ENCODE measurements around the gene IQCE.

The IQCE gene

GRCh38 chr7:2583798-2584580, 25.2 kb downstream of the IQCE start:
- Histone ChIP-seq H4K8ac (ENCODE audit: low read depth, low read length) (no peak overlapping the region), H3K27me3 (ENCODE audit: insufficient read depth, low read length) (no peaks in the 10 kb centered on the region), H2BK120ac (ENCODE audit: insufficient read depth, low read length, poor library complexity) (no peak overlapping the region), H3K4me1 (ENCODE audit: control insufficient read depth in 1 of 2, insufficient read depth in 2 of 2, low read length in 2 of 2) (no peaks in the 10 kb centered on the region), H2AK5ac (ENCODE audit: low read length) (no peak overlapping the region), H2BK5ac (ENCODE audit: low read depth, low read length, poor library complexity) (no peak overlapping the region), H3K9ac (ENCODE audit: low read length) (no peak overlapping the region), H3K36me3 (ENCODE audit: control insufficient read depth in 1 of 2, insufficient read depth in 2 of 2, low read length in 2 of 2) (peaks cover 28 to 30% of the 10 kb centered on the region in 2 experiments), H3K14ac (ENCODE audit: low read length) (no peak overlapping the region), H4K91ac (ENCODE audit: low read depth, low read length) (no peak overlapping the region), H2BK12ac (ENCODE audit: low read length) (no peak overlapping the region), H3K18ac (ENCODE audit: low read length) (no peak overlapping the region), H3K79me2 (ENCODE audit: control insufficient read depth, insufficient read depth, low read length, poor library complexity) (no peaks in the 10 kb centered on the region), H3K79me1 (ENCODE audit: low read length) (no peaks in the 10 kb centered on the region), H3K27ac (ENCODE audit: low read depth, low read length) (no peak overlapping the region), H3K4me2 (ENCODE audit: low read length) (no peak overlapping the region), H2AFZ (ENCODE audit: insufficient read depth, low read length, poor library complexity) (no peak overlapping the region), H3K9me3 (ENCODE audit: insufficient read depth, low read depth, low read length) (peaks cover 2% of the 10 kb centered on the region), H3K4me3 (ENCODE audit: low read depth, low read length) (no peak overlapping the region), H3K4ac (ENCODE audit: low read depth, low read length) (no peak overlapping the region), H4K12ac (ENCODE audit: low read depth, low read length) (no peak overlapping the region), H3K23ac (ENCODE audit: low read length) (no peak overlapping the region)
- no CpG with 5 or more reads among the region's 54 CpGs for WGBS (ENCODE audit: extremely low coverage, insufficient coverage, insufficient read length)
- DNase-seq = no peak

GRCh38 chr7:2585446-2585845, 26.7 kb downstream of the IQCE start:
- Histone ChIP-seq H2BK12ac (ENCODE audit: low read length) (no peak overlapping the region), H3K4me2 (ENCODE audit: low read length) (no peak overlapping the region), H2BK5ac (ENCODE audit: low read depth, low read length, poor library complexity) (no peak overlapping the region), H3K27me3 (ENCODE audit: insufficient read depth, low read length) (no peaks in the 10 kb centered on the region), H3K79me1 (ENCODE audit: low read length) (no peaks in the 10 kb centered on the region), H4K12ac (ENCODE audit: low read depth, low read length) (no peak overlapping the region), H3K9me3 (ENCODE audit: insufficient read depth, low read depth, low read length) (peaks cover 2% of the 10 kb centered on the region), H3K27ac (ENCODE audit: low read depth, low read length) (no peak overlapping the region), H4K8ac (ENCODE audit: low read depth, low read length) (no peak overlapping the region), H3K14ac (ENCODE audit: low read length) (no peak overlapping the region), H2AFZ (ENCODE audit: insufficient read depth, low read length, poor library complexity) (no peak overlapping the region), H2AK5ac (ENCODE audit: low read length) (no peak overlapping the region), H3K36me3 (ENCODE audit: control insufficient read depth in 1 of 2, insufficient read depth in 2 of 2, low read length in 2 of 2) (peaks cover 28 to 29% of the 10 kb centered on the region in 2 experiments), H3K4me1 (ENCODE audit: control insufficient read depth in 1 of 2, insufficient read depth in 2 of 2, low read length in 2 of 2) (no peaks in the 10 kb centered on the region), H4K91ac (ENCODE audit: low read depth, low read length) (no peak overlapping the region), H2BK120ac (ENCODE audit: insufficient read depth, low read length, poor library complexity) (no peak overlapping the region), H3K4ac (ENCODE audit: low read depth, low read length) (no peak overlapping the region), H3K79me2 (ENCODE audit: control insufficient read depth, insufficient read depth, low read length, poor library complexity) (no peaks in the 10 kb centered on the region), H3K23ac (ENCODE audit: low read length) (no peak overlapping the region), H3K4me3 (ENCODE audit: low read depth, low read length) (peak overlapping the region; percentile 5), H3K9ac (ENCODE audit: low read length) (no peak overlapping the region), H3K18ac (ENCODE audit: low read length) (no peak overlapping the region)
- no peak for DNase-seq
- WGBS (ENCODE audit: extremely low coverage, insufficient coverage, insufficient read length) = no CpG with 5 or more reads among the region's 19 CpGs

DNA sequence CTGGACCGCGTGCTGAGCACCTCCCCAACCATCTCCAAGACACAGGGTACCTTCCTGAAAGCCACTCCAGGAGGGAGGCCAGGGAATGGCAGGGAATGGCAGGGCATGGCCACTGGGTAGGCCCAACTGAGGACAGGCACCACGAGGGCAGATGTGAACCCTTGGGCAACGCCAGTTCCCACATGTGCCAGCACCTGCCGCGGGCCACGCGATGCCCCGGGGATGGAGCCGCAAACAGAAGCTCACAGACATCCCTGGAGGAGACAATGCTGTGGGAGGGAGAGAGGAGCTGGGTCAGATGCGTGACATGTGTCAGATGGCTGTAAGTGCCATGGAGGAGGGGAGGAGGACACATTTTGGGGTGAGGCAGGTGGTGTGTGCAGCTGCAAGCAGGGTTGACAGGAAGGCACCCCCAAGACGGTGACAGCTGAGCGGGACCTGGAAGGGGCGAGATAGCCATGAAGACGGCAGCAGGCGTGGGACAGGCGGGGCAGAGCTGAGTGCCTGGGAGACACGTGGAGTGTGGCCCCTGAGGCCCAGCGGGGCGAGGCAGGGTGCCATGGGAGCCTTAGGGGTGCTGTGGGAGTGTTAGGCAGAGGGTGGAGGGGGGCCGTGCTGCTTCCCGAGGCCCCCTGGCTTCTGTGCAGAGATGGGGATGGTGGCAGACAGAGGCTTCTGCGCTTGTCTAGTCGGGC, 27.7 kb downstream of the IQCE start:
- Histone ChIP-seq H2BK5ac (ENCODE audit: low read depth, low read length, poor library complexity) (no peak overlapping the region), H2BK12ac (ENCODE audit: low read length) (no peak overlapping the region), H4K91ac (ENCODE audit: low read depth, low read length) (no peak overlapping the region), H4K8ac (ENCODE audit: low read depth, low read length) (no peak overlapping the region), H3K27me3 (ENCODE audit: insufficient read depth, low read length) (no peaks in the 10 kb centered on the region), H2AK5ac (ENCODE audit: low read length) (no peak overlapping the region), H3K27ac (ENCODE audit: low read depth, low read length) (no peak overlapping the region), H3K79me2 (ENCODE audit: control insufficient read depth, insufficient read depth, low read length, poor library complexity) (no peaks in the 10 kb centered on the region), H3K4ac (ENCODE audit: low read depth, low read length) (no peak overlapping the region), H3K36me3 (ENCODE audit: control insufficient read depth in 1 of 2, insufficient read depth in 2 of 2, low read length in 2 of 2) (peaks cover 28 to 32% of the 10 kb centered on the region in 2 experiments), H3K14ac (ENCODE audit: low read length) (no peak overlapping the region), H4K12ac (ENCODE audit: low read depth, low read length) (no peak overlapping the region), H3K23ac (ENCODE audit: low read length) (no peak overlapping the region), H3K18ac (ENCODE audit: low read length) (no peak overlapping the region), H2BK120ac (ENCODE audit: insufficient read depth, low read length, poor library complexity) (no peak overlapping the region), H3K79me1 (ENCODE audit: low read length) (no peaks in the 10 kb centered on the region), H3K4me2 (ENCODE audit: low read length) (no peak overlapping the region), H3K4me3 (ENCODE audit: low read depth, low read length) (no peak overlapping the region), H3K4me1 (ENCODE audit: control insufficient read depth in 1 of 2, insufficient read depth in 2 of 2, low read length in 2 of 2) (no peaks in the 10 kb centered on the region), H3K9me3 (ENCODE audit: insufficient read depth, low read depth, low read length) (peaks cover 2% of the 10 kb centered on the region), H2AFZ (ENCODE audit: insufficient read depth, low read length, poor library complexity) (no peak overlapping the region), H3K9ac (ENCODE audit: low read length) (no peak overlapping the region)
- no CpG with 5 or more reads among the region's 24 CpGs for WGBS (ENCODE audit: extremely low coverage, insufficient coverage, insufficient read length)
- DNase-seq = no peak

DNA sequence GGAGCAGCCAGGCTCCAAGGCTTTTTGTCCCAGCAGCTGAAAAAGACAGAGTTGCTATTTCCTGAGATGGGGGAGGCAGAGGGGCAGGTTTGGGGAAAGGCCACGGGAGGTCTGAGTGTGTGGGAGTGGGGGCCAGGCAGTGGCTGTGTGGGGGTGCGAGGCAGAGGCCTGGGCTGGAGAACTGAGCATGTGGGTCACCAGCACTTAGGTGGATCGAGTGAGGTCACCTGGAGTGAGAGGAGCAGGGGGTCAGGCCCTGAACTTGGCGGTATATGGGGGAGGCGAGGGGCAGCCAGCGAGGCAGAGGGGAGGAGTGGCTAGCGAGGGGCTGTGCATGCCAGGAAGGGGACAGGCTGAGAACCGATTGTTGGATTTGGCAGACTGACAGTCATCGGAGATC, 28.4 kb downstream of the IQCE start:
- Histone ChIP-seq H3K79me1 (ENCODE audit: low read length) (no peaks in the 10 kb centered on the region), H3K4me1 (ENCODE audit: control insufficient read depth in 1 of 2, insufficient read depth in 2 of 2, low read length in 2 of 2) (no peaks in the 10 kb centered on the region), H2AFZ (ENCODE audit: insufficient read depth, low read length, poor library complexity) (no peak overlapping the region), H4K12ac (ENCODE audit: low read depth, low read length) (no peak overlapping the region), H3K23ac (ENCODE audit: low read length) (no peak overlapping the region), H4K8ac (ENCODE audit: low read depth, low read length) (no peak overlapping the region), H3K27ac (ENCODE audit: low read depth, low read length) (no peak overlapping the region), H3K27me3 (ENCODE audit: insufficient read depth, low read length) (no peaks in the 10 kb centered on the region), H3K18ac (ENCODE audit: low read length) (no peak overlapping the region), H3K4ac (ENCODE audit: low read depth, low read length) (no peak overlapping the region), H3K79me2 (ENCODE audit: control insufficient read depth, insufficient read depth, low read length, poor library complexity) (no peaks in the 10 kb centered on the region), H3K9me3 (ENCODE audit: insufficient read depth, low read depth, low read length) (peaks cover 2% of the 10 kb centered on the region), H3K4me3 (ENCODE audit: low read depth, low read length) (no peak overlapping the region), H4K91ac (ENCODE audit: low read depth, low read length) (no peak overlapping the region), H3K9ac (ENCODE audit: low read length) (no peak overlapping the region), H2BK5ac (ENCODE audit: low read depth, low read length, poor library complexity) (no peak overlapping the region), H3K36me3 (ENCODE audit: control insufficient read depth in 1 of 2, insufficient read depth in 2 of 2, low read length in 2 of 2) (peaks cover 28 to 35% of the 10 kb centered on the region in 2 experiments), H3K4me2 (ENCODE audit: low read length) (no peak overlapping the region), H2AK5ac (ENCODE audit: low read length) (no peak overlapping the region), H2BK120ac (ENCODE audit: insufficient read depth, low read length, poor library complexity) (no peak overlapping the region), H3K14ac (ENCODE audit: low read length) (no peak overlapping the region), H2BK12ac (ENCODE audit: low read length) (no peak overlapping the region)
- no peak for DNase-seq
- WGBS (ENCODE audit: extremely low coverage, insufficient coverage, insufficient read length) = no CpG with 5 or more reads among the region's 9 CpGs
